NCI-H1092 treated with DMSO at 0.1 percent for 48 hours (cell line): ENCODE data around the gene JAM3.

Experiments used
- DNase-seq: peaks from one replicate; lab custom pipeline; 2025; lab: John Stamatoyannopoulos, UW

Gene JAM3

DNA sequence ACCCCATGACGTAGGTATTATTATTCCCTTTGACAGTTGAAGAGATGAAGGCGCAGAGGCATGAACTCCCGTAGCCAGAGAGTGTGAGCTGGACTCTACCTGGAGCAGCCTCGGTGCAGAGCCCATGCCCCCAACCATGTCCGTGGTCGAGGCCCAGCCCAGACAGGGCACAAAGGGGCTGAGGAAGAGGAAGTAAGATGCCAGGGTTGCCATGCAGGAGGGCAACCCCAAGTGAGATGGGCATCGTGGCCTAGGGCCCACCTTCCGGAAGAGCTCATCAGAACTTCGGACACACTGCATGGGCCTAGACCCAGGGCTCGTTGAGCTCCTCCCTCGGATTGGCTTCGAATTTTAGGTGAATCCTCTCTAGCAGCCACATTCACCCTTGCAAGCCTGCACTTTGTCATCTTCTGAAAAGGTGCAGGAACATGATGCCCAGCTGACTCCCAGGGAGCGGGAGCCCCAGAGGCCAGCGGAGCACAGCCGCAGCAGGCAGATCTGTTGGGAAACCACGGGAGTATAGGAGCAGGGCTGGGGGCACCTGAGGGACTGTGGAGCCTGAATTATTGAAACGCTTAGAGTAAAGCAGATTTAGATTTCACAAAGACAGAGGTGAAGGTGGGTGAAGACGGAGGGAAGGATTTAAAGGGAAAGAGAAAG lies 29.0 kb upstream of the JAM3 start:
- DNase-seq, result no peak

GRCh38 chr11:134040386-134041302 lies 28.2 kb upstream of the JAM3 start:
- no peak for DNase-seq

- no peak for DNase-seq
These were observed 27.5 kb upstream of the JAM3 start for GRCh38 chr11:134041349-134041748.

- DNase-seq, result no peak
These were observed 26.8 kb upstream of the JAM3 start for GRCh38 chr11:134041791-134042696.

GRCh38 chr11:134043821-134044420 lies 25.0 kb upstream of the JAM3 start:
- no peak for DNase-seq

- no peak for DNase-seq
These were observed 24.2 kb upstream of the JAM3 start for GRCh38 chr11:134044514-134045284.

GRCh38 chr11:134045799-134046635 lies 22.9 kb upstream of the JAM3 start:
- peak; percentile 86 for DNase-seq

- no peak for DNase-seq
These were observed 22.0 kb upstream of the JAM3 start for GRCh38 chr11:134046681-134047449.

DNA sequence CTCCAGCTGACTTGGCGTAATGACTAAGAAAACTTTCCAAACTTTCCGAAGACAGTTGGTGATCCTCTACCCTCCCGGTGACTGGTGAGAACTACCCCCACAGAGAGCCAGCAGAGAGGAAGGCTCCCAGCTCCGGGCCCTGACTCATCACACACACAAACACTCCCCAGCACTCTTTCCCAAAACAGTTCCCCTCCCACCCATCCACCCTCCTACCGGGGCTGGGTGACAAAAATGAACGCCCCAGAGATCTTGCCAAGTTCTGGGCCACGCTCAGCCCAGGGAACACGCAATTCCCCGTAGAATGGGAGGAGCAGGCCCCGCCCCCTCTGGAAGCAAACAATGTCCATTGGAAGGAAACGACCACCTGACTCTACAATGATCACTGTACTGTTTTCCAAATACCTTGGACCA lies 21.3 kb upstream of the JAM3 start:
- DNase-seq, result no peak

- DNase-seq, result no peak
These were observed 20.8 kb upstream of the JAM3 start for GRCh38 chr11:134048028-134048427.

DNA sequence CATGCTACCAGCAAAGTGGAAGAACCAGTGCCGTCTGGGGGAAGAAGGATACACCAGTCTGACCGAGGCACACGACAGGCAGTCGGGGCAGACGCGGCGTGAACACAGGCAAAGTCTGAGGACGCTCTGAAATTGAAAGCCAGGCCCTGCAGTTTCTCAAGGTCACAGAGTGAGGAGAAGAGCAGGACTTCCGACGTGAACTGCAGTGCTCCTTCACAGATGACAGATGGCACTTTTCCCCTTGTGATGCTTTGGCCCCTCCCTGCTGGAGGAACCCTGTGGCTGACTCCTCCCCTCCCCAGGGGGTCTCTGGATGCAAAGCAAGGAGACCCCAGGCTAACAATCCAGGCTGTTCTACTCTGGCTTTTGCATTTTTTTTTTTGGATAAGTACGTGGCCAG lies 19.6 kb upstream of the JAM3 start:
- peak; percentile 20 for DNase-seq

DNA sequence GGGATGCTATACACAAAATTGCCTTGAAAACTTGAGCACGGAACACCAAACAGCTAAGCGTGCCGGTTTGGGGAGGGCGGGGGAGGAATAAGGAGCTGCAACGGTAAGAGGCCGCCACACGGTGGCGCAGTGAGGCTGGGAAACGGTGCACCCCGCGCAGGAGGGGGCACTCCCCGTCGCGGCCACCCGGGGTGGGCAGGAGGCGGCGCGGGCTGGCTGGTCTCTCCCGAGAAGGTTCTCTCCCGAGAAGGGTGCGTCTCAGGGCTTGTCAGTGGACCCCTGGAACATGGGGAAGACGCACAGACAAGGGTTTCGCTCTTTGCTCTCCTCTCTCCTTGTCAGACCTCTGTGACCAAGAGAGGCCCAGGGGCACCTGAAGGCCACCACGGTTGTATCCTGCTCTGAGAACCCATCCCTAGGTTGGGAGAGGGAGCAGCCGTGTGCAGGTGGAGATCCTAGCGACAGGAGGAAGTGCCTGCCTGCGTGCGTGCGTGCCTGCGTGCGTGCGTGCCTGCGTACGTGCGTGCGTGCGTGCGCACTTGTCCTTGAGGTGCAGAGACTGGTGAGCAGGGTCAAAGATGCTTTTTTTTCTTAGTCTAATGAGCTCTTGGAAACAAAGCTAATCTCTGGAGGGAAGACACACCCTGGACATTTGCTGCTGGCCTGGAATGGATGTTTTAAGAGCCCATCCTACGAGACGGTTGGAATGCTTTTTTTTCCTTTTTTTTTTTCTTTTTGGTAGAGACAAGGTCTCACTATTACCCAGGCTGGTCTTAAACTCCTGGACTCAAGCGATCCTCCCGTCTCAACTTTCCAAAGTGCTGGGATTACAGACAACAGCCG lies 18.1 kb upstream of the JAM3 start:
- peak; percentile 88 for DNase-seq

DNA sequence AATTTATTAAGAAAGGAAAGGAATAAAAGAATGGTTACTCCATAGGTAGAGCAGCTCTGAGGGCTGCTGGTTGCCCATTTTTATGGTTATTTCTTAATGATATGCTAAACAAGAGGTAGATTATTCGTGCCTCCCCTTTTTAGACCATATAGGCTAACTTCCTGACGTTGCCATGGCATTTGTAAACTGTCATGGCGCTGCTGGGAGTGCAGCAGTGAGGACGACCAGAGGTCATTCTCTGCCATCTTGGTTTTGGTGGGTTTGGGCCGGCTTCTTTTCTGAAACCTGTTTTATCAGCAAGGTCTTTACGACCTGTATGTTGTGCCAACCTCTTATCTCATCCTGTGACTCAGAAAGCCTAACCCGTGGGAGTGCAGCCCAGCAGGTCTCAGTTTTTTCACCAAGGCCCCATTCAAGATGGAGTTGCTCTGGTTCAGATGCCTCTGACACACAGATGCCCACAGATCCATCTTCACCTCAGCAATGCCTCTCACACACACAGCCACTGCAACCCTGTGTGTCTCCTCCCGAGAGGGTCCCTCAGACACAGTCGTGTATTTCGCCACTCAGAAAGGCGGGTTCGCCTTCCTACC lies 16.4 kb upstream of the JAM3 start:
- no peak for DNase-seq

- no peak for DNase-seq
These were observed 15.6 kb upstream of the JAM3 start for GRCh38 chr11:134052988-134053945.

- no peak for DNase-seq
These were observed 13.8 kb upstream of the JAM3 start for GRCh38 chr11:134055029-134055428.

GRCh38 chr11:134060316-134060715 lies 8.6 kb upstream of the JAM3 start:
- no peak for DNase-seq
